Activated CD8-positive, alpha-beta memory T cell treated with anti-CD3 and anti-CD28 coated beads for 24 hours (primary cell): ENCODE results near the gene HIP1.
"Not testable (repeated sequence)": the region's sequence is repeated elsewhere in the genome, so short reads cannot be mapped to it uniquely, and the experiment has no call there.

Experiments used
- DNase-seq: peaks from one replicate; pipeline ENCODE4 v3.0.0-alpha.2; 2020

The HIP1 gene

GRCh38 chr7:75712517-75713361 is 26.0 kb downstream of the HIP1 start:
- no peak for DNase-seq

- no peak for DNase-seq
Observed at GRCh38 chr7:75711656-75712514, 26.9 kb downstream of the HIP1 start.

- DNase-seq: no peak
Observed at GRCh38 chr7:75711076-75711475, 27.7 kb downstream of the HIP1 start.

GRCh38 chr7:75704928-75705327 is 33.8 kb downstream of the HIP1 start:
- no peak for DNase-seq

- no peak for DNase-seq
Observed at GRCh38 chr7:75702515-75702914, 36.2 kb downstream of the HIP1 start.

- DNase-seq: no peak
Observed at GRCh38 chr7:75699993-75700392, 38.7 kb downstream of the HIP1 start.

GRCh38 chr7:75698358-75698757 is 40.4 kb downstream of the HIP1 start:
- no peak for DNase-seq

- DNase-seq: no peak
Observed at GRCh38 chr7:75696263-75697037, 42.3 kb downstream of the HIP1 start.

- no peak for DNase-seq
Observed at GRCh38 chr7:75694638-75695399, 43.9 kb downstream of the HIP1 start.

GRCh38 chr7:75693668-75694067 is 45.1 kb downstream of the HIP1 start:
- not testable (repeated sequence) for DNase-seq

GRCh38 chr7:75691793-75692543 is 46.8 kb downstream of the HIP1 start:
- no peak for DNase-seq

- no peak for DNase-seq
Observed at GRCh38 chr7:75690121-75690523, 48.6 kb downstream of the HIP1 start.

- DNase-seq: no peak
Observed at GRCh38 chr7:75689246-75690099, 49.3 kb downstream of the HIP1 start.

- DNase-seq: no peak
Observed at GRCh38 chr7:75688200-75689136, 50.3 kb downstream of the HIP1 start.

- DNase-seq: no peak
Observed at GRCh38 chr7:75687246-75688088, 51.3 kb downstream of the HIP1 start.

GRCh38 chr7:75686551-75686950 is 52.2 kb downstream of the HIP1 start:
- DNase-seq: no peak

GRCh38 chr7:75682052-75682451 is 56.7 kb downstream of the HIP1 start:
- not testable (repeated sequence) for DNase-seq

GRCh38 chr7:75679060-75679459 is 59.7 kb downstream of the HIP1 start:
- DNase-seq: no peak
